Activated T-cell treated with anti-CD3 and anti-CD28 coated beads, Interleukin-2, amount 50 U/mL, for 1 hour (primary cell): ENCODE measurements around the gene GZMM.

Experiments
- DNase-seq: peaks from one replicate; pipeline ENCODE4 v3.0.0-alpha.2; 2020

Gene GZMM

DNA sequence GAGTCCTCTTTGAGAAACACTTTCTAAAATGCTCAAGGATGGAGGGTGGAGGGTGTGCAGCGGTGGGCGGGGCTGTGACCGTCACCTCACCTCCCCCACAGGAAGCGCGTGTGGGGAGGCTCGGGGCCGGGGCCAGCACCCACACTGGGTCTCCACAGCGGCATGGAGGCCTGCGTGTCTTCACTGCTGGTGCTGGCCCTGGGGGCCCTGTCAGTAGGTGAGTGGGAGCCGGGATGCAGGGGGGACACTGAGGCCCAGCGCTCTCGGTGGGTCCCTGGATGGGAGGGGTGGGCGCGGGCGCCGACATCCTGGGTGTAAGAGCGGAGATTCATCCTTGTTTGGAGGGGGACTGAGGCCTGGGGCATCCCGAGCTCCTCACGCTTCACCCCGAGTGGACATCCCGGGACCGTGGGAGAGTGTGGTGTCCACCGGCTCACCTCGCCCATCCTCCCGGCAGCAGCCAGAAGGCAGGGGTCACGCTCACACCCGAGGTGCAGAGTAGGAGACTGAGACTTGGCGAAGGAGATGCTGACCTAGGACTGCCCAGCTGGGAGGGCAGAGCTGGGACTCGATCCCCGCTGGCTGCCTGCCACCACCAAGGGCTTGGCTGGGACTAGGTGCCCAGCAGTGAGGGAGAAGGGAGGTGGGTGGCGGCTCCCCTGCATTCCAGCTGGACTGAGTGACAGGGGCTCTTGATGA, at the start of gene GZMM:
Gene GZMM (plus strand): TSS at position 144 of the 699 bp plus-strand sequence. CDS start 19 bp downstream, at position 163.
- DNase-seq: peak; percentile 79

- DNase-seq: no peak
Observed at GRCh38 chr19:494171-495080, 49.4 kb upstream of the GZMM start.

- no peak for DNase-seq
Observed at GRCh38 chr19:495081-495401, 48.8 kb upstream of the GZMM start.

GRCh38 chr19:495402-496111, 48.3 kb upstream of the GZMM start:
- peak; percentile 66 for DNase-seq

- no peak for DNase-seq
Observed at GRCh38 chr19:496112-496665, 47.7 kb upstream of the GZMM start, which contains the start of gene MADCAM1. MADCAM1 (plus strand) TSS chr19:496486; CDS start chr19:496500, 14 bp downstream.

GRCh38 chr19:496986-497385, 46.9 kb upstream of the GZMM start:
- no peak for DNase-seq

DNA sequence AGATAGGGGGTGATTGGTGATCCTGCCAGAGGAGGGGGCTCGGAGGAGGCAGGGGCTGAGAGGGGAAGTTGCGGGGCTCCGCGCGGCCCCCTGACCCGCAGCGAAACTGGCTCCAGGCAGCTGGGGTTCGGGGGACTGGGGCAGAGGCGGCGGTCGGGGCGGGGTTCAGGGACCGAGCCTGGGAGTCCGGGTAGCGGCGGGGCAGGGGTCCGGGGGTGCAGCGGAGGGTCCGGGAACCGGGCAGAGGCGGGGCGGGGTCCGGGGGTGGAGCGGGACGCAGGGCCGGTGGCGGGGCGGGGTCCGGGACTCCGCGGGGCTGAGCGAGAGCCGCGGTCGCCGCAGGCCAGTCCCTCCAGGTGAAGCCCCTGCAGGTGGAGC, 46.4 kb upstream of the GZMM start:
- no peak for DNase-seq

DNA sequence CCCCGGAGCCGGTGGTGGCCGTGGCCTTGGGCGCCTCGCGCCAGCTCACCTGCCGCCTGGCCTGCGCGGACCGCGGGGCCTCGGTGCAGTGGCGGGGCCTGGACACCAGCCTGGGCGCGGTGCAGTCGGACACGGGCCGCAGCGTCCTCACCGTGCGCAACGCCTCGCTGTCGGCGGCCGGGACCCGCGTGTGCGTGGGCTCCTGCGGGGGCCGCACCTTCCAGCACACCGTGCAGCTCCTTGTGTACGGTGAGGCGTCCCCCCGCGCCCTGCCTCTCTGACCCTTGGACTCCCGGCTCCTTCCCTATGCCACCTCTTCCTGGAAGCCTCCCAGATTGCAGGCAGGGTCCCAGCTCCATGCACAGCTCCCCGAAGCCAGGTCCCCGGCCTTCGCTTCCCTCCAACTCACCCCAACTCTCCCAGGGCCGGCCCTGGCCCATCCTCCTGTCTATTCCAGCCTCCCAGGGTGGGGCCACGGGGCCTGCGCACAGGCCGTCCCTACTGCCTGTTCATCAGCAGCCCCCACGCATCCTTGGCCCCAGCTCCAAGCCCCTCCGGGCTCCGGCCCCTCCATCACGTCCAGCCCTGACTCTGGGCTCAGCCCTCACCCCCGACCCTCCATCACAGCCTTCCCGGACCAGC, 45.9 kb upstream of the GZMM start:
- no peak for DNase-seq

DNA sequence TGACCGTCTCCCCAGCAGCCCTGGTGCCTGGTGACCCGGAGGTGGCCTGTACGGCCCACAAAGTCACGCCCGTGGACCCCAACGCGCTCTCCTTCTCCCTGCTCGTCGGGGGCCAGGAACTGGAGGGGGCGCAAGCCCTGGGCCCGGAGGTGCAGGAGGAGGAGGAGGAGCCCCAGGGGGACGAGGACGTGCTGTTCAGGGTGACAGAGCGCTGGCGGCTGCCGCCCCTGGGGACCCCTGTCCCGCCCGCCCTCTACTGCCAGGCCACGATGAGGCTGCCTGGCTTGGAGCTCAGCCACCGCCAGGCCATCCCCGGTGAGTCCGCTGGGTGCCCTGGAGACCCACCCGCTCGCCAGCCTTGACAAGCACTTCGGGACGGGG, 45.4 kb upstream of the GZMM start:
- DNase-seq: no peak

- no peak for DNase-seq
Observed at GRCh38 chr19:498977-499623, 44.8 kb upstream of the GZMM start.

DNA sequence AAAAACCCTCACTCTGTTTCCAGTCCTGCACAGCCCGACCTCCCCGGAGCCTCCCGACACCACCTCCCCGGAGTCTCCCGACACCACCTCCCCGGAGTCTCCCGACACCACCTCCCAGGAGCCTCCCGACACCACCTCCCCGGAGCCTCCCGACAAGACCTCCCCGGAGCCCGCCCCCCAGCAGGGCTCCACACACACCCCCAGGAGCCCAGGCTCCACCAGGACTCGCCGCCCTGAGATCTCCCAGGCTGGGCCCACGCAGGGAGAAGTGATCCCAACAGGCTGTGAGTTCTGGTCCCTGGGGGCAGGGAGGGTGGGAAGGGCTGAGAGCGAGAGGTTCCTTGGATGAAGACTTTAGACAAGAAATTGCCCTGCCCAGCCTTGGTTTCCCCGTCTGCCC, 42.2 kb upstream of the GZMM start:
- no peak for DNase-seq

- no peak for DNase-seq
Observed at GRCh38 chr19:504616-505015, 39.2 kb upstream of the GZMM start.

- peak; percentile 93 for DNase-seq
Observed at GRCh38 chr19:506404-507285, 37.2 kb upstream of the GZMM start.

GRCh38 chr19:507286-508203, 36.3 kb upstream of the GZMM start, which contains the start of gene TPGS1:
TPGS1 (plus strand) TSS chr19:507497; CDS start chr19:507507, 10 bp downstream.
- DNase-seq: peak; percentile 87

- DNase-seq: no peak
Observed at GRCh38 chr19:508204-509150, 35.4 kb upstream of the GZMM start.

GRCh38 chr19:510606-511100, 33.2 kb upstream of the GZMM start:
- DNase-seq: peak; percentile 96

GRCh38 chr19:511101-511851, 32.6 kb upstream of the GZMM start:
- DNase-seq: peak; percentile 89
